GM18498 (cell line): ENCODE measurements around the gene OSBPL6.
A peak's percentile ranks its signal among the peaks of the same experiment; 100 is the strongest.
"Not testable (repeated sequence)": the region's sequence is repeated elsewhere in the genome, so short reads cannot be mapped to it uniquely, and the experiment has no call there.

Source experiments
- ATAC-seq: cut with Tn5 transposase; IDR thresholded peaks from one replicate; pipeline ENCODE4 v1.9.1; 2021; ENCODE audit warnings: mild to moderate bottlenecking, moderate library complexity; ENCODE audit not compliant: unreplicated experiment

The OSBPL6 gene

DNA sequence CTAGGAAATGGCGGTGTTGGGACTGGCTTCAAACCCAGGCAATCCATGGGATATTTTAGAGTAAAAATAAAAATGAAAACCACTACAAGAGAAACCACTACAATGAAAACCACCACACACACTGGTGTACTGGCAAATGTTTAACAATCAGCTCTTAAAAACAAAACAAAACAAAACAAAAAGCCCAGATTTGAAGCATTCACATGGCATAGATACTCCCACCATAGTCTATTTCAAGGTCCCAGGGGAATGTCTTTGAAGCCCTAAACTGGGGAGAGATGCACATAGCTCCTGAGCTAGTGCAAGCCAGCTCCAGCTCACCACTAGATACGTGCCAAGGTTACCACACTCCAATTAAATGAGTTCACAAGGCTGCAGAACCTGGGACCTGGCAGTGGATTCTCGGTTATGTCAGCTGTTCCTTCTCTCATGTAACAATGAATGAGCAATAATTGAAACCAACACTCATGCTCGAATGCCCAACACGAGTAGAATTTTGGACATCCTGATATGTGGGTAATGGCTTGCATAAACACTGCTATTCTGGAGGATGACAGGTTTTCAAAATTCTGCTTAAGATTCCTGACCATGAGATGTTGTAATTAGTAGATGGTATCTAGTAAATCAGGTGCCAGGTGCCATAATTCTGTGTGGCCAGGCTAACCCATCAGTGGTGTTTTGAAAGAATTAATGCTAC is 102.2 kb downstream of the OSBPL6 start:
- no peak for ATAC-seq

DNA sequence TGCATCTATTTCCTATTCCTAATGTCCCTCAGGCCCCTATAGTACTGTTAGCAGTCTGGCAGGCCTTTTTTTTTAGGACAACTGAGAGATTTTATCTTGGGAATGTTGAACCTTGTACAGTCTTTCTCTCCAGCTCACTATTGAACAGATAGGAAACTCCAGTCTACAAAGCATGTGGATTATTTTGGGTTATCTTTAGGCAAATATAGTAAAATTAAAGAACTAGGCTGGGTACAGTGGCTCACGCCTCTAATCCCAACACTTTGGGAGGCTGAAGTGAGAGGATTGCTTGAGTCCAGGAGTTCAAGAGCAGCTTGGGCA is 102.7 kb downstream of the OSBPL6 start:
- no peak for ATAC-seq

DNA sequence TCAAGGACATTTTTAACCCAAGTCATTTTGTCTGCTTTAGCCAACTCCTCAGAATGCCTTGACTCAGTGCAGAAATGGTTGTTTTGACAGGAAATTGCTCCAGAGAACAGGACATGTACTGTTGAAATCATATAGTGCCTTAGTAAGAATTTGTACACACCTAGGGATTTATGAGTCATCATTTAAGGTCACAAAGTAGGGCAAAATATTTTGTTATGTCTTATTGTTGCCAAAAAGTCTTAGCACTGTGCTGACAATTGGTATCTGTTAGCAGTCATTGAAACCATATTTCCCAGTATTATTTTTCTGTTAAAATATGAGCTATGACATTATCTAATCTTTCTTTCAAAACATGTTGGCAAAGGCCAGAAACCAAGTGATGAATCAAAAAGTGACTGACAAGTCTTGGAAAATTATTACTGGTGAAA is 104.5 kb downstream of the OSBPL6 start:
- ATAC-seq: no peak

DNA sequence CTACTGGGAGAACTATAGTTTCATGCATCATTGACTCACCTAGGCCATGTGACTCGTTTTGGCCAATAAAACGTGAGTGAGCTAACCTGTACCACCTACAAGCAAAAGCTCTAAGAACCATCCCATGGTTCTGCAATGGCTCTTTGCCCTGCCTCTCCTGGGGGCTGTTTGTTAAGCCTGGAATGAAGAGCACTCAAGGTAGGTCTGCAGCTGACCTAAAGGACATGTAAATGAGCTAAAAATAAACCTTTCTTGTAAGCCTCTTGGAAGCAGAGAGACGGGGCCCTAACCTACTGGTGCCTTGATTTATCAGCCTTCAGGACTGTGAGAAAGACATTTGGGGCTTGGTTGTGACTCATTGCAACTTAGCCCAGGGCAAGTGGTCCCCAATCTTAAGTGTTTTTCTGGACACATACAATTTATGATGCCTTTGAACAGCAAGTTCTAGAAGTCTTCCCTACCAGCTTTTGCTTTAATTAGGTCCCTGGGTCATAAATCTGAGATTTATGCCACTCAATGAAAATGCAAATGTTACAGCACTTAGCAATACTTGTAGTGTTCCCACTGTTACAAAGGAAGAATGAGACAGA is 107.4 kb downstream of the OSBPL6 start:
- ATAC-seq: no peak

DNA sequence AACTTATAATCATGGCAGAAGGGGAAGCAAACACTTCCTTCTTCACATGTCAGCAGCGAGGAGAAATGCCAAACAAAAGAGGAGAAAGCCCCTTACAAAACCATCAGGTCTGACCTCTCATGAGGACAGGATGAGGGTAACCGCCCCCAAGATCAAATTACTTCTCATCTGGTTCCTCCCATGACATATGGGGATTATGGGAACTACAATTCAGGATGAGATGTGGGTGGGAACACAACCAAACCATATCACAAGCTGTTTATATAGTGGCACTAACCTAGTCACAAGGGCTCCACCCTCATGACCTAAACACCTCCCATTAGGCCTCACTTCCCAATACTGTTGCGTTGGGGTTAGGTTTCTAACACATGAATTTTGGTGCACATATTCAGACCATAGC is 110.0 kb downstream of the OSBPL6 start:
- ATAC-seq: no peak

- peak; percentile 99 for ATAC-seq
Observed at GRCh38 chr2:178306352-178307073, 112.2 kb downstream of the OSBPL6 start.

GRCh38 chr2:178307650-178308049 is 113.3 kb downstream of the OSBPL6 start:
- no peak for ATAC-seq

GRCh38 chr2:178309541-178309940 is 115.2 kb downstream of the OSBPL6 start:
- no peak for ATAC-seq

DNA sequence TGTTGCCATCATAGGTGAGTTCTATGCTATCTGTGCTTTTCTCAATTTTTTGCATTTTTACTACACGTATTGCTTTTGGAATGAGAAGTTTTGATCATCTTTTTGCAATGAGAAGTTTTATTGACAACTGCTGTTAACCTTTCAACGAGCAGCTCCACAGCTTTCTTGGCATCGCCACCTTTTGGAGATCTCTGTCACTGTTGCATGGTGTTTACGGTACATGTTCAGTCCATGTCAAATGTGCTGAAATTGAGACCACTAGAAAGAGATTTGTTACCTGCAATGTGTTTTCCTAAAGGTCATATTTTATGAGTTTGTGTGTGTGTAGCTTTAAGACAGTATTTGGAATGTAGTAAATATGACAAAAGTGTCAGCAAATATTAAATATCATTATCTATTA is 120.8 kb downstream of the OSBPL6 start:
- no peak for ATAC-seq

DNA sequence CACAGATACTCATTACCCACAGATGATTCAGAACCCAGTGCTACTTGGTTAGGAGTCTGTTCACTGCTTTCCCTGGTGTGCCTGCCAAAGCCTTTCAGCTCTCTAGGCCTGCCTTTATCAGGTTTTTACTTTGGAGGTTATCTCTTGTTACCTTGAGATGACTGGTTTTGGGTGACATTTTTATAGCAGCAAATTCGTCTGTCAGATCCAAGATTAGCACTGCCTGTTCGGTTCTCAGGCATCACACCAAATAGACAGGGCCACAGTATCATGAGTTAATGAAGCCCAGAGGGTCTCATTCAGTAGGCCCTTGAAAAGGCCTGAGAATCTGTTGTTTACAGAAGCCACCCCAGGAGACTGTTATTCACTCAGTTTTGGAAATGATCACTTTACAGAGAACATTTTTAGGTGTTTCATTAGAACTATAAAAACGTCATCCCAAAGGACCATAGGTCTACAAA is 121.2 kb downstream of the OSBPL6 start:
- ATAC-seq: no peak

- ATAC-seq: no peak
Observed at GRCh38 chr2:178317811-178318210, 123.5 kb downstream of the OSBPL6 start.

DNA sequence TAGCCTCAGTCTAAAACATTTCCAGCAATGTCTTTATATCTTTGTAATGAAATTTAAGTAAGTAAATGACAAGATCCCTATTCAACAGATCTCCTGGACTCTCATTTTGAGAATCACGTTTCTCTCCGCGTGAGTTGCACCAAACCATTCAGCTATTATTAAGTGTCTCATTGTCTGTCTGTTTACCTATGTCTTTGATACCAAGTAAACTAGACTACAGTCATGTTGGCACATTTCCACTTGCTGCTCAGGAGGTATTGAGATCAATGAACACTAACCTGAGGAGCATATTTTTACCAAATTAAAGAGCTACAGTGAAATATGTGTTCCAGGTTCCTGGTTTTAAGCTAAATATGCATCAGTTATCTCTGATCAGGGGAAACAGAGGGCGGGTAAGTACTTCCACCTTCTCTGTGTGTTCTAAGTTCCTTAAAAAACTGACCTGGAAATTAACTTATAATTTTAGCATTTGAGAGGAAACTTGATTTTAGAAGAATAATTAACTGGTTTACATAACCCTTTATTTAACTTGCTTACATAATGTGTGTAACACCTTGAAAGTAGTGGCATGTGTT is 125.8 kb downstream of the OSBPL6 start:
- ATAC-seq: no peak

DNA sequence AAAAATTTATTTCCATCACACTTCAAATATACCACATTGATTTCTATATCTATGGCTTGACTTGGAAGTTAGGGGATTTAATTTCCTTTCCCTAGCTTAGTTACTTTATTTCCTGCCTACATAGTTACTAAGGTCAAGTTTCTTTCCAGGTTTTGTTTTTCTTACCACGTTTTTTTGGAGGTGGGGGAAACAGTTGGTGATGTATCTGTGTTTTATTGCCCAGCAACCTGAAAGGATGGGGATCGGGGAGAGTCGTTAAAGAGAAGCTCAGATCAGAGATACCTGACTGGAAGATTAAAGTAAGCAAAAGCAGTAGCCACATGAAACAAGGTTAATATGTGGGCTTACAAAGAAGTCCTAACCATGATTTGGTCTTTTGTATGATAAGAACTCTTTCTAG is 127.8 kb downstream of the OSBPL6 start:
- no peak for ATAC-seq

DNA sequence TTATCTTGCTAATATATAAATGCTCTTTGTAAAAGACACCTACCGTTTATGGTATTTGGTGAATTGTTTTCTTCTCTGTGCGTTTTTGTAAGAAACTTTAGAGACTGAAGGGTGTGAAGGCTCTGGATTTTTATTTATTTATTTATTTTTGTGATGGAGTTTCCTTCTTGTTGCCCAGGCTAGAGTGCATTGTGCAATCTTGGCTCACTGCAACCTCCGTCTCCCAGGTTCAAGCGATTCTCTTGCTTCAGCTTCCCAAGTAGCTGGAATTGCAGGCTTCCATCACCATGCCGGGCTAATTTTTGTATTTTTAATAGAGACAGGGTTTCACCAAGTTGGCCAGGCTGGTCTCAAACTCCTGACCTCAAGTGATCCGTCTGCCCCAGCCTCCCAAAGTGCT is 129.0 kb downstream of the OSBPL6 start:
- ATAC-seq: not testable (repeated sequence)

GRCh38 chr2:178324077-178324476 is 129.8 kb downstream of the OSBPL6 start:
- ATAC-seq: no peak

- ATAC-seq: no peak
Observed at GRCh38 chr2:178325268-178325667, 131.0 kb downstream of the OSBPL6 start.

DNA sequence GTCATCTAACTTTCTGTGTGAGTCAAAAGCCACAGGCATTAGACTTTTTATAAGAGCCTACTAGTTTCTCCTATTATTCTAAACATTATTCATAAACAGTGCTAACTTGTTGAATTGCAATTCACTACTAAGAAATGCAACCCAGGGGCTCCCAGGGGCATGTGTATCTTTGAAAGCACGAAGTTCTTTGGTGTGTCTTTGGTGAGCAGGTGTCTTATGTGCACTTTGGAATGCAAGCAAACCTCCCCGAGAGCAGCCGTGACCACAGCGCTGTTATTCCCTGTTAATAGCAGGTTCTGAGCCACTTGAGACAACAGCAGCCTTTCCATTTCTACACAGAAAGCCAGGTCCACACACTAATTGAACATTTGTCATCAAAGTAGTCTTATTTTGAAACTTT is 133.2 kb downstream of the OSBPL6 start:
- no peak for ATAC-seq

- ATAC-seq: no peak
Observed at GRCh38 chr2:178328037-178328436, 133.7 kb downstream of the OSBPL6 start.

DNA sequence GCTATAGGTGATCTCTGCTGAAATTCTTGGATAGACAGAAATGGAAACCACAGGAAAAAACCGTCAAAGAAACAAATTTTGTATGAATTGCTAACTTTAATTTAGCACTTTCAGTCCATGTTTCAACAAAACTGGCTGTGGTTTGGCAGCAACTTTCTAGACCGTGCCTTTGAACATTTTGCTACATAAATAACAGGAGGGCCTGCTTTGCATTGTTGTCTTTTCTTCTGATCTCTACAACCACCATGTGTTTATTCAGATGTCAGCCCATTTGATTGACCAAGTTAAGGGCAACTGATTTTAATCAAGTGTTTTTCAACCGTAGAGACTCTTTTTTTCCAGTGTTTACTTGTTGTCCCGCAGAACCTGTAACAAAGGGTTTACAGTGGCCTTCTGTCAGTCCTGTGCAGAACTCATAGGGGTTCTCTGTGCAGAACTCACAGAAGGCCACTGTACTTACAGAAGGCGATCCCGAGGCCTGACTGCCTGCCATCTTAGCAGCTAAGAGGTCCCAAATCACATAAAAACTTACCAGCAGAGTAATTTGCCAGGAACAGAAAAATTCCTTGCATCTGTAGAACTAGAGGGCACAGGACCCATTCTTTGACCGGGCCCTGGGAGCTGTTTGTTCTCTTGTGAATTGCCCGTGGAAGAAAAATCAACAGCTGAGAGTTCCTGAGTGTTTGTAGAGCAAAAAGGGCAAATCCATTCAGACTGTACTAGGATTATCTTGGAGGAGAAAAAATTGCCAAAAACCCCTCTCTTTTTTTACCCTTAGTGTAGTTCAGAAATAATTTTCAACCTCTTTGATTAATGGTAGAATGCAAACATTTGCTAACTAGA is 136.1 kb downstream of the OSBPL6 start:
- ATAC-seq: no peak

DNA sequence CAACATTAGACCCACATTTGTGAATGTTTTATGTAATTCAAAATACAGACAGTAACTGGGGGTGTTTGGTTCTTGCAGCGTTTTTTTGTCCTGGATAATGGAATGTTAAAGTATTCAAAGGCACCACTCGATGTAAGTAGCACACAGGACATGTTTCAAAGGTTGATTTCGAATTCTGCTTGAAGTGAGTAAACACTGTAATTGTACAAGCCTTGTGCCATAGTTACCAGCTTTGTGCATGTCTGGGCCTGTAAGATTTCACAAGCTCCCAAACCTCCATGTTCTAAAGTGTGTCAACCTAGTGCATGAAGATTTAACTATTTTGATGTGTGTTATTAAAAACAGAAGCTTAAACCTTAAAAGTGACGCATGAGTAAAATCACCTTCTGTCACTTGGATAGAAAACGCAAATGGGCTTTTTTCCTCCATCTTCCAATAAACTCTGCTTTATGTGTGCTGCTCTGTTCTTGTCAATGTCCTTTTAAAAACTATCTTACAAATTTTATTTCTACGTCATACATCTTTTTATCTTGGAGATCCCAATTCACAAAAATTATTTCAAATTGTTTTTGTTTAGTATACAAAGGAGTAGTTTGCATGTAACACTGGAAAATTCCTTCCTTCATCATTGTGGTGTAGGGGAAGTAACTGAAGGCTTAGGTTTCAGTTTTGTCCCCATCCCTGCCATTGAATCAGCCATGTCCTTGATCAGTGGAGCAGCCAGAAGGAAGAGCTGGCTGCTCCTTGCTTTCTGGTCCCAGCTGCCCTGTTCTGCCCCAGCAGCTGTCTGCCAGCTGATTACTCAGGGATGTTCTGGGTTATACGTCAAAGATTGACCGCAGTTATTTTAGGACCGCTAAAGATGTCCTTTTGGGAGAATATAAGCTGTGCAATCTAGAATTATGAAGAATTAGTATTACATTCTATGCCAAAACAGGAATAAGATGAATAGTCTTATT is 137.4 kb downstream of the OSBPL6 start:
- ATAC-seq: no peak
